PC-3 (cell line): ENCODE data around the gene DUSP8. TPM values are rescaled to one million over a fixed set of nuclear protein-coding genes. Genes with fewer than 3 reads are reported as not detected.

Experiments used
- ATAC-seq: fragments of 200-7000 bp; cut with Tn5 transposase; 2 replicates; pipeline ENCODE4 v1.9.1; 2020; ENCODE audit warnings: mild to moderate bottlenecking, moderate library complexity
- BruUV-seq: library from RNA; stranded (reverse); fragments of 400-500 nt; replicated peaks from 2 replicates; lab custom pipeline; 2021; lab: Mats Ljungman, UMichigan
- CTCF ChIA-PET: fragments of 300-600 bp; sonication (Branson Sonifier 250); formaldehyde crosslinking; loops from one replicate; lab custom pipeline; 2022; ENCODE audit warnings: antibody characterized with exemption; lab: Charles Lee
- POLR2A ChIA-PET: fragments of 300-600 bp; sonication (Branson Sonifier 250); formaldehyde crosslinking; loops from one replicate; lab custom pipeline; 2022; ENCODE audit warnings: antibody characterized with exemption; ENCODE audit not compliant: unreplicated experiment; lab: Charles Lee
- DNase-seq: peaks from one replicate; pipeline ENCODE4 v3.0.0-alpha.2; 2015
- H2AFZ ChIP-seq: fragments of 300-600 bp; sonication (generic); 2 replicates; pipeline ENCODE4 v1.6.0; 2016; ENCODE audit warnings: antibody characterized with exemption, low read length
- H3F3A ChIP-seq: fragments of 300-600 bp; sonication (generic); one replicate; pipeline ENCODE4 v1.6.0; 2017; ENCODE audit warnings: antibody characterized with exemption, low read length, control low read depth, mild to moderate bottlenecking; ENCODE audit not compliant: unreplicated experiment
- H3K27ac ChIP-seq: fragments of 300-600 bp; sonication (generic); 2 replicates; pipeline ENCODE4 v1.5.1; 2016; ENCODE audit warnings: mild to moderate bottlenecking, low read length
- H3K27me3 ChIP-seq: fragments of 300-600 bp; sonication (generic); 2 replicates; pipeline ENCODE4 v1.6.1; 2016; ENCODE audit warnings: low read length, mixed read lengths
- H3K36me3 ChIP-seq: fragments of 300-600 bp; sonication (generic); 2 replicates; pipeline ENCODE4 v1.6.1; 2016; ENCODE audit warnings: low read depth, mixed run types, low read length, mixed read lengths
- H3K4me1 ChIP-seq: fragments of 300-600 bp; sonication (generic); 2 replicates; pipeline ENCODE4 v1.5.1; 2016; ENCODE audit warnings: low read length; ENCODE audit not compliant: insufficient read depth
- H3K4me2 ChIP-seq: fragments of 300-600 bp; sonication (generic); 2 replicates; pipeline ENCODE4 v1.6.0; 2016; ENCODE audit warnings: low read length
- H3K4me3 ChIP-seq: fragments of 300-600 bp; sonication (generic); 2 replicates; pipeline ENCODE4 v1.5.1; 2016; ENCODE audit warnings: mild to moderate bottlenecking, low read length, mixed read lengths
- H3K79me2 ChIP-seq: fragments of 300-600 bp; sonication (generic); 2 replicates; pipeline ENCODE4 v1.6.1; 2017; ENCODE audit warnings: low read length, mixed read lengths
- H3K9ac ChIP-seq: fragments of 300-600 bp; sonication (generic); 2 replicates; pipeline ENCODE4 v1.6.0; 2016; ENCODE audit warnings: mild to moderate bottlenecking, low read length
- H3K9me2 ChIP-seq: fragments of 300-600 bp; sonication (generic); replicated peaks from 2 replicates; pipeline ENCODE4 v1.6.1; 2016; ENCODE audit warnings: mixed run types, low read length, mixed read lengths
- H3K9me3 ChIP-seq: fragments of 300-600 bp; sonication (generic); 2 replicates; pipeline ENCODE4 v1.6.1; 2016; ENCODE audit warnings: low read length, mixed read lengths
- H4K20me1 ChIP-seq: fragments of 300-600 bp; sonication (generic); 2 replicates; pipeline ENCODE4 v1.6.1; 2016; ENCODE audit warnings: low read length, mixed read lengths
- EZH2 ChIP-seq: fragments of 300-600 bp; sonication (generic); IDR thresholded peaks from one replicate; pipeline ENCODE4 v1.6.1; 2017; ENCODE audit warnings: antibody characterized with exemption, mild to moderate bottlenecking, low read length; ENCODE audit not compliant: unreplicated experiment
- EZH2phosphoT487 ChIP-seq: fragments of 300-600 bp; sonication (generic); IDR thresholded peaks from 2 replicates; pipeline ENCODE4 v1.6.1; 2018; ENCODE audit warnings: mild to moderate bottlenecking, antibody characterized with exemption, low read length, borderline replicate concordance
- intact Hi-C: fragments of 100-400 bp; cut with micrococcal nuclease; formaldehyde crosslinking; loops from 2 replicates; pipeline ENCODE4 v1.9.0; 2023
- total RNA-seq: library from RNA; depleted of rRNA; stranded (reverse); fragments of >200 nt; gene quantifications from 2 replicates; pipeline ENCODE4 v1.2.3, GENCODE V29; 2014
- TF ChIP-seq, protein P1 (sequence below): fragments of 300-600 bp; sonication (generic); conservative IDR thresholded peaks from 2 replicates; pipeline ENCODE4 v1.5.1; 2017; ENCODE audit warnings: antibody characterized with exemption, low read depth, mild to moderate bottlenecking, low read length

The DUSP8 gene
- total RNA-seq, 1 experiment from 2014 or later = 2.6 TPM

DNA sequence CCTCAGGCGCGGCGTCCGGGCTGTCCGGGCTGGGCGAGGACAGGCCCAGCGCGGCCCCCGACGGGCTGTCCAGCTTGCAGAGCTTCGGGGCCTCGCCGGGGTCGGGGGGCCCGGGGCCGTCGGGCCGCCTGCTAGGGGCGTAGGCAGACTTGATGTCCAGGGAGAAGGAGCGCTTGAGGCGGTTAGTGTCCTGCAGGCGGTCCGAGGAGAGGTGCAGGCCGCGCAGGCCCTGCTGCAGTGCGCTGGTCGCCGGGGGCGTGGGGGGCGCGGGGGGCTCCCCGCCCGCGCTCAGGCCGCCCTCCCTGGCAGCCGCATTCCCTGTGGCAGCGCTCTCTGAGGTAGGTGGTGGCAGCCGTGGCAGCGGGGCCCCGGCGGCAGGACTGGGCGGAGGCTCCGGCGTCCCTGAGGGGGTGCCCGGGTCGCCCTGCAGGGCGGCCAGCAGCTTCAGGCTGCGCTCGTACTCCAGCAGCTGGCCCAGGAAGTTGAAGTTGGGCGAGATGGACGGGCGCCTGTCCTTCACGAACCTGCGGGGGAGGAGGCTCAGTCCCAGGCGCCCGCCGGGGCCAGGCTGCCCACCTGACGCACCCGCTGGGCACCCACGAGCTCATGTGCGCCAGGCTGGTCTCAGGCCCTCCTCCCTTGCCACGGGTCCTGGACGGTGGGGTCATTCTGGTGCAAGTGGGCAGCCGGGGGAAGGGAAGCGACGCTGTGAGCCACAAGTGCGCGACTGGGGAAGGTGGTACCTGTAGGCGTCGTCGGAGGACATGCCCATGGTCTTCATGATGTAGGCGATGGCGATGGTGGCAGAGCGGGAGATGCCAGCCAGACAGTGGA, 14.8 kb downstream of the DUSP8 start:
- TF ChIP-seq, protein P1, sequence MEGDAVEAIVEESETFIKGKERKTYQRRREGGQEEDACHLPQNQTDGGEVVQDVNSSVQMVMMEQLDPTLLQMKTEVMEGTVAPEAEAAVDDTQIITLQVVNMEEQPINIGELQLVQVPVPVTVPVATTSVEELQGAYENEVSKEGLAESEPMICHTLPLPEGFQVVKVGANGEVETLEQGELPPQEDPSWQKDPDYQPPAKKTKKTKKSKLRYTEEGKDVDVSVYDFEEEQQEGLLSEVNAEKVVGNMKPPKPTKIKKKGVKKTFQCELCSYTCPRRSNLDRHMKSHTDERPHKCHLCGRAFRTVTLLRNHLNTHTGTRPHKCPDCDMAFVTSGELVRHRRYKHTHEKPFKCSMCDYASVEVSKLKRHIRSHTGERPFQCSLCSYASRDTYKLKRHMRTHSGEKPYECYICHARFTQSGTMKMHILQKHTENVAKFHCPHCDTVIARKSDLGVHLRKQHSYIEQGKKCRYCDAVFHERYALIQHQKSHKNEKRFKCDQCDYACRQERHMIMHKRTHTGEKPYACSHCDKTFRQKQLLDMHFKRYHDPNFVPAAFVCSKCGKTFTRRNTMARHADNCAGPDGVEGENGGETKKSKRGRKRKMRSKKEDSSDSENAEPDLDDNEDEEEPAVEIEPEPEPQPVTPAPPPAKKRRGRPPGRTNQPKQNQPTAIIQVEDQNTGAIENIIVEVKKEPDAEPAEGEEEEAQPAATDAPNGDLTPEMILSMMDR = no peak
- no peak for TF ChIP-seq EZH2
- TF ChIP-seq EZH2phosphoT487 = no peak
- BruUV-seq = no TSS peak
- H3K36me3 ChIP-seq = no peaks in the 10 kb centered on the region
- ChIA-PET CTCF (interaction anchor here (1.3 kb wide), 2 partner anchors 16 to 18 kb away, joined by 6 to 8 read pairs; no protein-coding TSS in a partner anchor), POLR2A (interaction anchor here (0.6 kb wide), 1 partner anchor 599 kb away, joined by 3 read pairs; no protein-coding TSS in a partner anchor)
- no peak overlapping the region for H2AFZ ChIP-seq
- no peak overlapping the region for H3K4me3 ChIP-seq
- peaks cover 29% of the 10 kb centered on the region for H3K4me1 ChIP-seq
- no peaks in the 10 kb centered on the region for H3K9me3 ChIP-seq
- peak overlapping the region; percentile 55 for H3K4me2 ChIP-seq
- no peaks in the 10 kb centered on the region for H3K9me2 ChIP-seq
- intact Hi-C loops = no loop called here
- no peaks in the 10 kb centered on the region for H4K20me1 ChIP-seq
- H3K9ac ChIP-seq = peak overlapping the region; percentile 34; the same call in 1 of the 2 replicates
- DNase-seq = no peak
- no peaks in the 10 kb centered on the region for H3K27me3 ChIP-seq
- no peaks in the 10 kb centered on the region for H3K79me2 ChIP-seq
- no peak for ATAC-seq
- H3F3A ChIP-seq = no peaks in the 10 kb centered on the region
- peak overlapping the region; percentile 57 for H3K27ac ChIP-seq

DNA sequence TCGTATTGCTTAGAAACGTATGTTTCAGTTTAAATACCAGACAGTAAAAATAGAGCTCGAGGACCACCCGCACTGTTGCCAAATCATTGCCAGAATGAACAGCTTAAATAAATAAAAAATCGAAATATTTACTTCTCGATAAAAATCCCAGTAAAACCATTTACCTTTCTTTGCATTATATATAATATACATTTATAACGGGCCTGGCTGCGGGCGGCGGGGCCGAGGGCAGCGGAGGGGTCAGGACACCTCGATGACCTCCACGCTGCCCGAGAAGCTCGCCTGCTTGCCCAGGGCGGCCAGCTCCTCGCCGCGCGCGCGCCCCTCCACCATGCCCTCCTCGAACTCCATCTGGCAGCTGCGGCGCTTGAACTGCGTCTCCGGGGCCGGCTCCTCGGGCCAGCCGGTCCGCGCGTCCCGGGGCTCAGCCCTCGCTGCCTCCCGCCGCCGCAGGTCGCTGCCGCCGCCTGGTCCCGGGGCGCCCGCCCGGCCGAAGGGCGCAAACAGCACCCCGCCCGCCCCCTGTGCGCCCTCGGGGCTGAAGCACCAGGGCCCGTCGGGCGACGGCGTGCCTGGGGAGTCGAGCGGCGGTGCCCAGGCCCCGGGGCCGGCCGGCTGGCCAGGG, 15.7 kb downstream of the DUSP8 start:
- Histone ChIP-seq H4K20me1 (no peaks in the 10 kb centered on the region), H3K79me2 (no peaks in the 10 kb centered on the region), H3K27ac (no peak overlapping the region), H3K4me2 (no peak overlapping the region), H3K27me3 (no peaks in the 10 kb centered on the region), H3K9me2 (no peaks in the 10 kb centered on the region), H3K4me3 (no peak overlapping the region), H3K4me1 (peaks cover 29% of the 10 kb centered on the region), H3K36me3 (no peaks in the 10 kb centered on the region), H3F3A (no peaks in the 10 kb centered on the region), H3K9me3 (no peaks in the 10 kb centered on the region), H3K9ac (no peak overlapping the region), H2AFZ (no peak overlapping the region)
- TF ChIP-seq EZH2phosphoT487 (no peak), EZH2 (no peak)
- TF ChIP-seq, protein P1 = no peak
- no peak for ATAC-seq
- POLR2A ChIA-PET = interaction anchor here (0.6 kb wide), 1 partner anchor 18 kb away, joined by 4 read pairs; no protein-coding TSS in a partner anchor
- CTCF ChIA-PET = interaction anchor here (0.8 kb wide), 1 partner anchor 38 kb away, joined by 5 read pairs; no protein-coding TSS in a partner anchor
- no TSS peak for BruUV-seq
- no peak for DNase-seq
- intact Hi-C loops = no loop called here
